ENCODE data around the gene IL1RL2. TPM values are rescaled to one million over a fixed set of nuclear protein-coding genes. Genes with fewer than 3 reads are reported as not detected.

The IL1RL2 gene
- total RNA-seq, 1 experiment from 2014 or later, result 0.11 TPM

DNA sequence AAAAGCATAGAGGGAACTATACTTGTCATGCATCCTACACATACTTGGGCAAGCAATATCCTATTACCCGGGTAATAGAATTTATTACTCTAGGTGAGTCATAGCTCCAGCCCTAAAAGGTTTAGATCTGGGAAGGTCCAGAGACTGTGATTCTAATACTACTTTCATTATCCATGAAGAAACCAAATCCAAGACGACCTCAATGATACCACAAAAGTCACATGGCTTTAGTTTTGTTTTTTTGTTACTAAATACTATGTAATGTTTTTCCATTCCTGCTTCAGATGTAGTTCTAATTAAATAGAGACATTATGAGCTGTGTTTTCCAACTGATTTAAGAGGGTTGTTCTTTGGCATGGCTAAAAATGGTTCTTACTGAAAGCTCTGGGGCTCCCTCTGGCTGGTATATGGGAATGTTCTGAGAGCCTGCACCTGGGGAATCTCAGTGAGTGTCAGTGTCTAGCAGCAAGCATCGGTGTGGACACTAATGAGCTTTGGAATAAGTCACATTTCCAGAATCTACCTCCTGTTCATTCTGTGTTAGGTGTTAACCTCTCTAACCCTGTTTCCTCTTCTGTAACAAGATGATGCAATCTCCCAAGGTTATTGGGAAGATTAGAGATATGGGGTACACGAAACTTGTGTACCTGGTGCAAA lies 20.5 kb upstream of the IL1RL2 start:
- POLR2A ChIA-PET (ENCODE audit: unreplicated experiment), result interaction anchor here (0.6 to 0.7 kb wide), 2 partner anchors 74 to 168 kb away, joined by 3 read pairs; no protein-coding TSS in a partner anchor
- Histone ChIP-seq H3K9me2 (replicated peaks; ENCODE audit: low read length) (no peaks in the 10 kb centered on the region), H3K36me3 (ENCODE audit: low read depth, low read length) (no peaks in the 10 kb centered on the region), H3K4me1 (ENCODE audit: insufficient read depth, low read length) (peaks cover 15% of the 10 kb centered on the region), H3F3A (ENCODE audit: low read length, unreplicated experiment) (no peaks in the 10 kb centered on the region), H2AFZ (ENCODE audit: low read length) (0 out of 2 replicates have a peak overlapping the region, but pooled peaks have one; percentile 19), H3K79me2 (ENCODE audit: low read length) (no peaks in the 10 kb centered on the region), H3K4me3 (ENCODE audit: low read length) (no peak overlapping the region), H3K27me3 (ENCODE audit: low read length) (no peaks in the 10 kb centered on the region), H3K4me2 (ENCODE audit: low read length) (peak overlapping the region; percentile 37), H3K9ac (ENCODE audit: low read length) (no peak overlapping the region), H3K9me3 (ENCODE audit: low read length) (no peaks in the 10 kb centered on the region), H3K27ac (ENCODE audit: low read length) (0 out of 2 replicates have a peak overlapping the region, but pooled peaks have one; percentile 6), H4K20me1 (ENCODE audit: low read length) (no peaks in the 10 kb centered on the region)
- TF ChIP-seq, protein P1, sequence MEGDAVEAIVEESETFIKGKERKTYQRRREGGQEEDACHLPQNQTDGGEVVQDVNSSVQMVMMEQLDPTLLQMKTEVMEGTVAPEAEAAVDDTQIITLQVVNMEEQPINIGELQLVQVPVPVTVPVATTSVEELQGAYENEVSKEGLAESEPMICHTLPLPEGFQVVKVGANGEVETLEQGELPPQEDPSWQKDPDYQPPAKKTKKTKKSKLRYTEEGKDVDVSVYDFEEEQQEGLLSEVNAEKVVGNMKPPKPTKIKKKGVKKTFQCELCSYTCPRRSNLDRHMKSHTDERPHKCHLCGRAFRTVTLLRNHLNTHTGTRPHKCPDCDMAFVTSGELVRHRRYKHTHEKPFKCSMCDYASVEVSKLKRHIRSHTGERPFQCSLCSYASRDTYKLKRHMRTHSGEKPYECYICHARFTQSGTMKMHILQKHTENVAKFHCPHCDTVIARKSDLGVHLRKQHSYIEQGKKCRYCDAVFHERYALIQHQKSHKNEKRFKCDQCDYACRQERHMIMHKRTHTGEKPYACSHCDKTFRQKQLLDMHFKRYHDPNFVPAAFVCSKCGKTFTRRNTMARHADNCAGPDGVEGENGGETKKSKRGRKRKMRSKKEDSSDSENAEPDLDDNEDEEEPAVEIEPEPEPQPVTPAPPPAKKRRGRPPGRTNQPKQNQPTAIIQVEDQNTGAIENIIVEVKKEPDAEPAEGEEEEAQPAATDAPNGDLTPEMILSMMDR (conservative IDR thresholded peaks at IDR 0.05; ENCODE audit: low read depth, low read length), result peak; percentile 79
- TF ChIP-seq EZH2phosphoT487 (IDR thresholded peaks at IDR 0.05; ENCODE audit: borderline replicate concordance, low read length), result no peak
- no peak for TF ChIP-seq EZH2 (IDR thresholded peaks at IDR 0.05; ENCODE audit: low read length, unreplicated experiment)
- intact Hi-C loops (cut with micrococcal nuclease), result loop anchor here (1.0 to 5.0 kb wide), 5 partner anchors 76 to 284 kb away; partner anchors contain the start of gene IL18R1
- no TSS peak for BruUV-seq (replicated peaks)
- DNase-seq (peak; percentile 65), ATAC-seq (peak; percentile 96)
- CTCF ChIA-PET, result interaction anchor here (0.5 to 2.3 kb wide), 14 partner anchors 14 to 824 kb away, joined by 3 to 29 read pairs (median 3); no protein-coding TSS in a partner anchor

DNA sequence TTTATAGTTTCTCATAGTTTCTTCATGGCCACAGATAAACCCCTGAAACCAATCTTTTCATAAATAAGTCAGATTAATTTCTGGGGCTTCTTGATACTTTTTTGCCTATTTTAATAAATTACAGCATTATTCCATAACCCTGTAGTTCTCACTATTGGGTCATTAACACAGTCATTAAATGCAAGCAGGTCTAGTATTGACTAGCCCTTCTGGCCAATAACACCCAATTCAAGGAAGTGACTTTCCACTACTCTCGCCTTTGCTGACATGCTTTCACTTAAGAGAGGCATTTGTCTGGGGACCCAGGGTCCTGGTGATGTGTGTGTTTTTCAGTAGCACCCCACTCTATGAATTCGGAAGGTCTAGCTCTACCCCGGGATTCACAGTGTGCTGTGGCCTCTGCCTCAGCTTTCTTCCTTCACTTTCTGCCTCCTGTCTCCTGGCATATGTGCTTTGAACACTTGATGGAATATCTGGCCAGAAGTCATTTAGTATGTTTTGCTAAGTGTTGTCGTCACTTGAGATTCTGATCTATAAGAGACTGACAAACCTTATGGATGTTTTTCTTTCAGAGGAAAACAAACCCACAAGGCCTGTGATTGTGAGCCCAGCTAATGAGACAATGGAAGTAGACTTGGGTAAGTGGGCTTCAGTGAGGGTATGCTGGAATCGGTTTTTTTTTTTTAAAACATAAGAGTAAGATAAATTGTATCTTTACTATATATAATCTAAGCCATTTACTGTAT lies 18.6 kb upstream of the IL1RL2 start:
- intact Hi-C loops (cut with micrococcal nuclease), result loop anchor here (5.0 kb wide), 4 partner anchors 74 to 286 kb away; partner anchors contain the start of gene IL18R1
- POLR2A ChIA-PET (ENCODE audit: unreplicated experiment), result no interaction called here
- H3F3A ChIP-seq (ENCODE audit: low read length, unreplicated experiment), result no peaks in the 10 kb centered on the region

More for the DNA sequence above, 18.6 kb upstream of the IL1RL2 start:
- DNase-seq (no peak), ATAC-seq (no peak)
- H3K36me3 ChIP-seq (ENCODE audit: low read depth, low read length), result no peaks in the 10 kb centered on the region
- H3K9ac ChIP-seq (ENCODE audit: low read length), result no peak overlapping the region
- H3K9me2 ChIP-seq (replicated peaks; ENCODE audit: low read length), result no peaks in the 10 kb centered on the region
- H3K27ac ChIP-seq (ENCODE audit: low read length), result no peak overlapping the region
- BruUV-seq (replicated peaks), result no TSS peak
- TF ChIP-seq, protein P1 (conservative IDR thresholded peaks at IDR 0.05; ENCODE audit: low read depth, low read length), result no peak
- no peak for TF ChIP-seq EZH2 (IDR thresholded peaks at IDR 0.05; ENCODE audit: low read length, unreplicated experiment)
- TF ChIP-seq EZH2phosphoT487 (IDR thresholded peaks at IDR 0.05; ENCODE audit: borderline replicate concordance, low read length), result no peak
- H4K20me1 ChIP-seq (ENCODE audit: low read length), result no peaks in the 10 kb centered on the region
- H3K4me2 ChIP-seq (ENCODE audit: low read length), result no peak overlapping the region
- no peaks in the 10 kb centered on the region for H3K79me2 ChIP-seq (ENCODE audit: low read length)
- no peak overlapping the region for H2AFZ ChIP-seq (ENCODE audit: low read length)
- H3K9me3 ChIP-seq (ENCODE audit: low read length), result no peaks in the 10 kb centered on the region
- H3K4me3 ChIP-seq (ENCODE audit: low read length), result no peak overlapping the region
- 0 out of 2 replicates have a peak, but pooled peaks cover 8% of the 10 kb centered on the region for H3K4me1 ChIP-seq (ENCODE audit: insufficient read depth, low read length)
- H3K27me3 ChIP-seq (ENCODE audit: low read length), result no peaks in the 10 kb centered on the region
- CTCF ChIA-PET, result no interaction called here

Measured in PC-3 (cell line).